NCI-H1436 treated with DMSO at 0.1 percent for 48 hours (cell line): Measurements from ENCODE around the gene TNFRSF12A.

Experiments
- DNase-seq: peaks from one replicate; lab custom pipeline; 2025; lab: John Stamatoyannopoulos, UW

Gene TNFRSF12A

DNA sequence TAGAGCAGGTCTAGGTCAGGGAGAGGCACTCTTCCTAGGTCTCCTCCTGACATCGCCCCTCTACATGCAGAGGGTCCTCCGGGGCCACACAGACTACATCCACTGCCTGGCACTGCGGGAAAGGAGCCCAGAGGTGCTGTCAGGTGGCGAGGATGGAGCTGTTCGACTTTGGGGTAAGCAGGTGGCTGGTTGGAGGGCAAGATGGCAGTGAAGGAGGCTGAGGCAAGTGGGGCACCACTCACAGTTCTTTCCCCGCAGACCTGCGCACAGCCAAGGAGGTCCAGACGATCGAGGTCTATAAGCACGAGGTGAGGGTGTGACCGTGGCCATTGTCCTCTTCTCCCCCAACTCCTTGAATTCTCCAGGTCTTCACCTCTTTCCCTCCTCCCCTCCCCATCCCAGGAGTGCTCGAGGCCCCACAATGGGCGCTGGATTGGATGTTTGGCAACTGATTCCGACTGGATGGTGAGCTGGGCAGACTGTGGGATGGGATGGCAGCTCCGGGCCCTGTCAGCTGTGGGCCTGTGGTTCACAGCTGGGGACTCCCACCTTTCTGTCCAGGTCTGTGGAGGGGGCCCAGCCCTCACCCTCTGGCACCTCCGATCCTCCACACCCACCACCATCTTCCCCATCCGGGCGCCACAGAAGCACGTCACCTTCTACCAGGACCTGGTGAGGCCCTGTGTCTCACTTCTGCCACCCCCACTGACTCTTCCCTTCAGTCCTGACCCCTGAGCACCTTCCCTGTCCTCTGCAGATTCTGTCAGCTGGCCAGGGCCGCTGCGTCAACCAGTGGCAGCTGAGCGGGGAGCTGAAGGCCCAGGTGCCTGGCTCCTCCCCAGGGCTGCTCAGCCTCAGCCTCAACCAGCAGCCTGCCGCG lies 6.7 kb downstream of the TNFRSF12A start:
- no peak for DNase-seq

DNA sequence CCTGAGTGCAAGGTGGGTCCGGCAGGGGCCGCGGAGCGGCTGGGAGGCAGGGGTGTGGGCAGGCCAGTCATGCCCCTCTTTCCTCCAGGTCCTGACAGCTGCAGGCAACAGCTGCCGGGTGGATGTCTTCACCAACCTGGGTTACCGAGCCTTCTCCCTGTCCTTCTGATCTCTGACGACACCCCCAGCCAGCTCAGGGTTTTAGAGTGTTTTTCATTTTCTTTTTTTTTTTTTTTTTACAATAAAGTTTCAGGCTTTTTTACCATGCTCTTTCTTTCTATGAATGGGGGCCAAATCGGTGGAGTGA lies 7.3 kb downstream of the TNFRSF12A start:
- no peak for DNase-seq

DNA sequence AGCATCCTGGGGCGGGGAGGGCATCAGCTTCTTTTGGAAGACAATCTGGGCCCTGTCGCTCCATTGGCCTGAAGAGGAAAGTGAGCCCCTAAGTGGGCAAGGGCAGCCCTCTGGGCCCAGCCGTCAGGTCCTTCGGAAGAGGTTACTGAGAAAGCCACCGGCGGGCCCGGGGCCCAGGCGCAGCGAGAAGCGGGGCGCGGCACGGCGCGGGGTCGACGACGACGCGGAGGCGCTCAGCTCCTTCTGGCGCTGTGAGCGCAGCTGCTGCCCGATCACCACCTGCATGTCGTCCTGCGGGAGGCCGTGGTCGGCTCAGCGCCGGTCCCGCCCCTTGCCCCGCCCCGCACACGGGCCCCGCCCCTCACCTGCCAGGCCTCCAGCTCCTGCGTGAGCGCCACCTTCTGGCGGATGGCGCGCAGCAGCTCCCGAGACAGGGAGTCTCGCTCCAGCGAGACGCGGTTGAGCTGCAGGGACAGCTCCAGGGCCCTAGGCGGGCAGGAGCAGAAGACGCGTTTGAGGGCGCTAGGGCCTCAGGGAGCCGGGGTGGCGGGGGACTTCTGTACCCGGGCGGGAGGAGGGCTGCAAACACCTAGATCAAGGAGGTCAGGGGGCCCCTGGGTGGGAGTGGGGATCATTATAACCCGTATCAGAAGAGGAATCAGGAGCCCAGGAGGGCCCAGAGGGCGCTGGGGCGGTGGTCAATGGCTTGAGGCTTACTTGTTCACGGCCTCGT lies 8.0 kb downstream of the TNFRSF12A start:
- DNase-seq = peak; percentile 60

DNA sequence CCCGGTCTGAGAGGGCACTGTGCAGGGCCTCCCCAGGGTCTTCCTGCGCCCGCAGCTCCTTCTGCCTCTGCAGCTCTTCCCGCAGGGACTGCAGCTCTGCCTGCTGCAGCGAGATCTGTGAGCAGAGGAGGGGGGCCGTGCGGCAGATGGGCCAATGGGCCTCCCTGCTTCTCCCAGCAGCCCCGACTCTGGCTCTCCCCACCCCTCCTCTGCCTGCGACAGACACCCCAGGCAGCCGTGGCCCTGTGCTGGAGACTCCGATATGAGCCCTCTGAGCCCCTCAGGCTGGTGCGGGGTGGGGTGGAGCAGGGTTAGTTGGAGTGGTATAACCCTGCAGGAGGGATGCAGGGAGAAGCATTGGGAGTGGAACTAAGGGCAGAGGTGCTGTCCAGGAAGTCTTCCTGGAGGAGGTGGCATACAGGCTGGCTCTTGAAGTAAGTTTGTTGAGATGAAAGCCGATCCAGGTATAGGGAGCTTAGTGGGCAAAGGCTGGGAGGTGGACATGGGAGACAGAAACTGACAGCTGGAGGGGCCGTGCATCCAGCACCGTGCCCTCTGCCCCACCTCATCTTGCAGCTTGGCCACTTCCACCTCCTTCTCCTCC lies 8.7 kb downstream of the TNFRSF12A start:
- DNase-seq = no peak

DNA sequence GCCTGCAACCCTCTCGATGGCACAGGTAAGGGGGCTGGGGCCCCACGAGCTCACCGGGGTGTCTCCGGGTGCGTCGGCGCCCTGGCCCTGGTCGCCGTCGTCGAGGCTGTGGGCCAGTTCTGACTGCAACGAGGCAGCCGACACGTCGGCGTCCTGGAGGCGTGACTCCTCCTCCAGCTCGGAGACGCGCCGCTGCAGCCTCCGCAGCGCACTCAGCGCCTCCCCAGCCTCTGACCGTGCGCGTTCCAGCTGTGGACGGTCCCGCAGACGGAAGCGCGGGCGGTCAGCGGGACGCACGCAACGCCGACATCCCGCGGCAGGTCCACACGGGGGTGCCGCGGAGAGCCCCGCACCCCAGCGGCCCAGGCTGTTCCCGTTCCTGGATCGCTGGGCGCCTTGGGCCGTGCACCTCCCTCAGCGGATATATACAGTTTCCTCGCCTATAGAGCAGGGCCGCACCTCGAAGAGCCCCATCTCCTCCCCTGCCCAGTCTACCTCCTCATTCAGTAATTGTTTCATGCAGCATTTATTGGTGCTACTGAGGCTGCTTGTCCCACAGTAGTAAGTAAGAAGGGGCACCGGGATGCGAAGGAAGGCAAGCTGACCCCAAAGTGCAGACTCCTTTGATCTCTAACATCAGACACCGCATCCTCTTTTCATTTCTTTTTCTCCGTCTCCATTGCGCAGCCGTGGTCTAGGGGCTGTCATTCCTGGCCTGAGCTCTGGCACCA lies 9.5 kb downstream of the TNFRSF12A start:
- no peak for DNase-seq

DNA sequence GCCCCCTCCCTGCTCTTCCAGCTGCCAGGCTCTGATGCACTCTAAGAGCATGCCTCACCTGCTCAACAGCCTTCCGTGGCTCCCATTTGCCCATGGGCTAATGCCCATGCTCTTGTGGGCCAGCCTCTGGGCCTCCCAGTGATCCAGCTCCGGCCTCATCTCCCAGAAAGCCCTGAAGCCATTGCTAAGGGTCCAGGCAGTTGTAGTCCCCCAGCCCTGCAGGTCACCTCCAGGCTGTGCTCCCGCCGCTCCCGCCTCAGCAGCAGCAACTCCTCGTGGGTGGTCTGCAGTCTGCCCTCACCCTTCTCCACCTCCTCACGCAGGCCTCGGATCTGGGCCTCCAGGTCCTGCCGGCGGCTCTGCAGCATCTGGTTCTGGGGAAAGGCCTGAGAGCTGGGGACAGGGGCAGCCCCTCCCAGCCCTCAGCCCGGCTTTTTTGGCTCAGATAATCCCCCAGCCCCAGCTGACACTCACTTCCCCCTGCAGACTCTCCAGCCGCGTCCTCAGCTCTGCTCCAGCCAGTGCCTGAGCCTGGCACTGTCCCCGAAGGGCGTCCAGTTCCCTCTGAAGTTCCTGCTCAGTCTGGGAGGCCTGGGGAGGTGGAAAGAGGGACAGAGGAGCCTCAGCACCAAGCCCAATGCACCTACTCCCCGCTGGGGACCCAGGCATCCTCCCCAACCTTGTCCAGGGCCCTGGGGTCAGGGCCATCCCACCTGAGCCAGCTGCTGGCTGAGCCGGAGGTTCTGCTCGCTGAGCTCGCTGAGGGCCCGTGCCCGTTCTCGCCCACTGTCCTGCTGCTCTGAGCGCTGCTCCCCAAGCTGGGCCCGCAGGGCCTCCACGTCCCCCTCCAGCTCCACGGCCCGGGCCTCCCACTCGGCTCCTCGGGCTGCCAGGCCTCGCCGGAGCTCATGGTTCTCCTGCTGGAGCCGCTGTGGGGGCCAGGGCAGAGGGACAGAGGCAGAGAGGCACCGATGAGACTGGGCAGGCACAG lies 10.3 kb downstream of the TNFRSF12A start:
- DNase-seq = no peak

DNA sequence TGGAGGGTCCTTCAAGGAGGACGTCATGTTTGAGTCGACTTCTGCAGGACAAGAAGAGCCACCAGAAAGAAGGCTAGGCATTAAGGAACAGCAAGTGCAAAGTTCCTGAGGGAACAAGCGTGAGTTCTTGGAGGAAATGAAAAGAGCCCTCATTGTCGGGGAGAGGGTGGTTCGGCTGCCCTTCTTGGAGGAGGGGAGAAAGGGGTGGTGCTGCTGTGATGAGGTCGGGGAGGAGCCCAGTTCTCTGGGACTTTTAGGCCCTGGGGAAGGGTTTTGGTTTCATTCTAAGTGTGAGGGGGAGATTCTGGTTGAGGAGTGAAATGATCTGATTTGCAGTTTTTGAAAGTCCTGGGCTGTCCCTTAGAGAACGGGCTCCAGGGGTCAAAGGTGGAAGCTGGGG lies 12.5 kb downstream of the TNFRSF12A start:
- no peak for DNase-seq

DNA sequence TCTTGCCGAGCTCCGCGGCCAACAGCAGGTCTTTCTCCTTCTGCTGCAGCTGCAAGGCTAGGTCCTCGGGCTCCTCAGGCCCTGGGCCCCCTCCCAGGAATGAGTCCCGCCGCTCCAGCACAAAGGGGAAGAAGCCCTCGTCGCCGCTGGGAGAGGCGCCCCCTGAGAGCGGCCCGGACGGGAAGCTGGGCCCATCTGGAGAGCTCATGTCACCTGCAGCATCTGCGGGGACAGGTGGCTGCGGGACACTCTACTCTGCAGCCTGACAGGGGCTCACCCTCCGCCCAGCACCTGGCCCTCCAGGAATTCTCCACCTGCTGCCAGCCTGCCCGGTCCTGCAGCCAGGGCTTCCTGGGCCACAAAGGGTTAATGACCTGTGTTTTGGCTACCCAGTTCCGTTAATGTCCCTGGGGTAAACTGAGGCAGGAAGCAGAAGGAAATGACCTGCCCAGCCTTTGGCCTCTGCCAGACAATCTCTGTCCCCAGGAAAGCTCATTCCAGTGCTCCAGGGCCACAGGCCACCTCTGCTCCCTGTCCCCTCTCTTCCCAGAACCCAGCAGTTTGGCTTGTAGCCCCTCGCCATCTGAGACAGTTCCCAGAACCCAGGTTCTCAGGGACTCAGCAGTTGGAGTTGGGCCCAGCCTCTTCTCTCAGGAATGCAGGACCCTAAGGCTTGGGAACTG lies 15.3 kb downstream of the TNFRSF12A start:
- no peak for DNase-seq

DNA sequence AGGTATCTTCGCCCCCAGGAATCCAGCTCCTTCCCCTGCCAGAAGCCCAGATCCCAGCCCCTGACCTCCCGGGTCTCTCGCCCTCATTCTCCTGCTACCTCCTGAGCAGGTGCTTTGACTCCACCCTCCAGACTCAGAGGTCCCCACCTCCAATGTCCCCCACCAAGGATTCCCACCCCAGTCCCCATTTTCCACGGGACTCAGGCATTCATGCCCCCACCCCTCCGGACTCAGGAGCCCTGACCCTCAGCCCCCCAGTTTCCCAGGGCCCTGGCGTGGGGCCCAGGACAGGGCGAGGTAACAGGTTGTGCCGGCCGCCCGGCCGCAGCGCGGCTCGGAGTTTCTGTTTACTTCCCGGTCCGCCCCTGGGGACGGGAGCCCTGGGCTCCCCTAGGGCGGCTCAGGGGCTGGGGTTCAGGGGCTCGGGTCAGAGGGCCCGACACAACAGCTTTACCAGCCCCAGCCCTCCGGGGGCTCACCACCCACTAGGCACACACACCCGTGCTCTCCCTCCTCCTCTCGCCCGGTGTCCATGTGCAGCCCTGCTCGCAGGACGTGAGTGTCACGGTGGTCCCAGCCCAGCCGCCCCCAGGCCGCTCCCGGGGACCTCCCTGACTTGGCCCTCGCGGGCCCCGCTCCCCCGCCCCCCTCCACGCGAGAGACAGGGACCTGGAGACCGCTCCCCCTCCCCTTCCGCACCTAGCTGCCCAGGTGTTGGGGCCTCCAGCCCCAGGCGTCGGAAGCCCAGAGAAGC lies 16.0 kb downstream of the TNFRSF12A start:
- no peak for DNase-seq

DNA sequence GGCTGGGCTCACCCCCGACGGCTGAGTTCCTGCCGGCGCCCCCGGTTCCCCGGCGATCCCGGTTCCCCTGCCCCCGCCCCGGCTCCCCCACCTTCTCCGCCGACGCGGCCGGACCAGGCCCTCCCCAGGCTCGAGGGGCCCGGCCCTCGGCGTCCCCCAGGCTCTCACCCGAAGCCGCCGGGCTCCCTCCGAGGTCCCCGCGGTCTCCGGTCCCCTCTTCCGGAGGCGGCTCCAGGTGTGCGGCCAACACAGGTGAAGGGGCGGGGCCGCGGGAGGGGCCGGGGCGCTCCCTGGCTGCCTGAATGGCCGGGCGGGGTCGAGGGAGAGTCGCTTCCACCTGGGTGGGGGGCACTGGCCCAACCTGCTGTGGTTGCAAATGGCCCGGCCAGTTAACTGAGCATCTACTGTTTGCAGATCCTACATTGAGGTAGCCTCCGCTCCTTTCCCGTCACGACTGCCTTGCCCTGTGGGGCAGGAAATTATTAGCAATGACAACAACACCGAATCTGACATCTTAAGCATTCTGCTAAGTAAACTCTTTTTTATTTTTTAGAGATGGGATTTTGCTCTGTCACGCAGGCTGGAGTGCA lies 16.7 kb downstream of the TNFRSF12A start, which contains the start of gene BICDL2:
TSS of gene BICDL2 (minus strand) at position 219 of the 590 bp plus-strand sequence. CDS start 1,448 bp downstream, outside the sequence.
- DNase-seq = no peak

DNA sequence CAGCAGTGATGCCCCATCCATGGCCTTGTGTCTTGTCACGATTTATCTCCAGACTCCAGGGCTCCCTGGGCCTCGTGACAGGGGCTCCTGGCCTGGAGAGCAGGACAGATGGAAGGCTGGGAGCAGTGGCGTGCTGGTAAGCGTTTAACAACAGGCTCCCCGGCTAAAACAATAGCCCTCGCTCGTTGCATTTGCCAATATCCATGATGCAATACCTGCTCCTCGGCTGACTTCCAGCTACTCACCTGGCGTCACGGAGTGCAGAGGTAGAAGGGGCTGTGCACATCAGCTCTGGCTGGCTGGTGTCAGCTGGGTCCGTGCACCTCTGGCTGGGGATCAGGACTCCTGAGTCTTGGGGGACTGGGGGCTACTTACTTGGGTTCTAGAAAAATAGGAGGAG lies 18.1 kb downstream of the TNFRSF12A start:
- no peak for DNase-seq

DNA sequence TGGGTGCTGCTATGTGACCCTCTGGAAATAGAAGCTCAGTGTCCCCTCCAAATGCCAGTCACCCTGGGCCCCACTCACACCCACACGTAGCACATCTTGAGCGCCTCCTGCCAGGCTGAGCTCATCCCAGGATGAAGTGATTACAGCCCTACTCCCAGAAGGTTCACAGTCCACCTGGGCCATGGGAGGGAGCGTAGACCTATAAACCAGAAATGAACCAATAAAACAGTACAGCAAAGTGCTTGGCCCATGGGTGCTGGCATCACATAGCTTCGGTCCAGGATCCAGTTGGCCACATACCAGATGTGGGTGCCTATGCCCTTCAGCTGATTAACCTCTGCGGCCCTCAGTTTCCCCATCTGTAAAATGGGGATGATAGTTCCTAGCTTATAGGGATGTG lies 18.7 kb downstream of the TNFRSF12A start:
- no peak for DNase-seq

DNA sequence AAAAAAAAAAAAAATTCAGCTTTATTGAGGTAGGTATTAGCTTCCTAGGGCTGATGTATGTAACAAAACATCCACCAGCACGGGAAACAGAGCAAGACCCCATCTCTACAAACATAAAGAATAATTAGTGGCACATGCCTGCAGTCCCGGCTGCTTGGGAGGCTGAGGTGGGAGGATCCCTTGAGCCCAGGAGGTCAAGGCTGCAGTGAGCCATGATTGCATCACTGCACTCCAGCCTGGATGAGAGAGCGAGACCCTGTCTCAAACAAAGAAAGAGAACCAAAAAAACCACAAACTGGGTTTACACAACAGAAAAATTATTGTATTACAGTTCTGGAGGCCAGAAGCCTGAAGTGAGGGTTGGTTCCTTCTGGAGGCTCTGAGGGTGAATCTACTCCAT lies 22.2 kb downstream of the TNFRSF12A start:
- DNase-seq = no peak

DNA sequence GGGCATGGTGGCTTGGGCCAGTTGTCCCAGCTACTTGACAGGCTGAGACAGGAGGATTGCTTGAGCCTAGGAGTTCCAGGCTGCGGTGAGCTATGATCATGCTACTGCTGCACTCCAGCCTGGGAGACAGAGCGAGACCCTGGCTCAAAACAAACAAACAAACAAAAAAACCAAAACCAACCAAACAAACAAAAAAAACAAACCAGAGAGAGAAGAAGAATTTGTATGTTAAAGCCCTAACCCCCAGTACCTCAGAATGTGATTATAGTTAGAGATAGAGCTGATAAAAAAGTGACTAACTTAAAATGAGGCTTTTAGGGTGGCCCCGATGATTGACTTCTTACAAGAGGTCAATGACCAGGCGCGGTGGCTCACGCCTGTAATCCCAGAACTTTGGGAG lies 24.5 kb downstream of the TNFRSF12A start:
- no peak for DNase-seq

DNA sequence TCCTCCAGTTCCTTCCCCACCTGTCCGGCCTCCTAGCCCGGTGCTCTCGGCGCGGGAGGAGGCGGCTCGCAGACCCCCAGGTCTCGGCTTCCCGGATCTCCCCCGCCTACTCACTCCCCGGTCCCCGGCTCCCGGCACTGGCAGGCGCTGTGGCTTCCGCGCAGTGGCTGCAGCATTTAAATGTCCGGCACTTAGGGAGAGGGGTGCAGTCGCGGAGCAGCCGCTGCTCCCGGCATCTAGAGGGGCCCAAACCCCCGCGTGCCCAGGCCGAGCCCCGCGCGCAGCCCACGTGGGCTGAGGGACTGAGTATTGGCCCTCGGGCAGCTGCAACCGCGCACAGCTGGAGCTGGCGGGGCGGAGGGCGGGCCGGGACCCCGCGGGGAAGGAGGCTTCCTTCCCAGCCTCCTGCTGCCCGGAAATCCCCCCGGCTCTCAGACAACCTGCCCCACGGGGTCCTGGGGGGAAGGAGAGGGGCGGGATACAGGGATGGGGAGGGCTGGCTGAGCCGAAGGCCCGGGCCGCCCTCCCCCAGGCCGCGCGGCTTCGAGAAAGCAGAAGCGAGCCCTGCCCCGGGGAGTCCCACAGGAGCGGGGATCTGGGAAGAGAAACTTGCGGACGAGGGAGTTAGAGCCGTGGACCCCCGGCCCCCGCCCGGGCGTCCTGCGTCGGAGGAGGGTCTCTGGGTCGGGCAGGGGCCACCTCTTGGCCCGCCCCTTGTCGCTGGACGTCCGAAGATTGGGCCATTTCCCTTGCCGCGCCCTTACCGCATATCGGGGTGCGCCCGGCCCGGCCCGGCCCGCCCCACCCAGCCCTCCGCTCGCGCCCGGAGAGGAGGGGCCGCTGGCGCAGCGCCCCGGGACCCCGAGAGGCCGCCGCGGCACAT lies 25.8 kb downstream of the TNFRSF12A start, which contains the start of gene MMP25:
TSS of gene MMP25 (plus strand) at position 804 of the 883 bp plus-strand sequence. CDS start 357 bp downstream, outside the sequence.
- no peak for DNase-seq

DNA sequence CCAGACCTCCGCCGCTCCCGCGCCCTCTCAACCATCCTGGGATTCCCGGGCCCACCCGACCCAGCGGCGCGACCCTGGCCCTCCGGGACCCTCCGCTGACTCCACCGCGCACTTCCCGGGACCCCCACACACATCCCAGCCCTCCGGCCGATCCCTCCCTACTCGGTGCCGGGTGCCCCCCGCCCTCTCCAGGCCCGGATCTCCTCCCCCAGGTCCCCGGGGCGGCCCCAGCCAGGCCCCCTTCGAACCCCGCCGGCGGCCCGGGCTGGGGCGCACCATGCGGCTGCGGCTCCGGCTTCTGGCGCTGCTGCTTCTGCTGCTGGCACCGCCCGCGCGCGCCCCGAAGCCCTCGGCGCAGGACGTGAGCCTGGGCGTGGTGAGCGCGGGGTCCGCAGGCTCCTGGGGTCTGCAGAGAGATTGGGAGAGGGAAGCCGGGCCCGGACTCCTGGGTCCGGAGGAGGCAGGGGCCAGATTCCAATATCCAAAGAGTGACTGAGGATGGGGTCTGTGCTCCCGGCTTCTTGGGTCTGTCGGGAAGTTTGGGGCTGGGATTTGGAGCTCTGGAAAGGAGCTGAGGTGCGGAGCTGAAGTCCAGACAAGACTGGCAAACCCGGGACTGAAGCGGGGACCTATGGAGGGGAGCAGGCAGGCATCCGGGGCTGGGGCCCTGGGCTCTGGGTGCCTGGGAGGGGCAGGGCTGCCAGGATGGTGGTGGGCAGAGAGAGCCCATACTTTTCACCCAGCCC lies 26.6 kb downstream of the TNFRSF12A start:
- no peak for DNase-seq

DNA sequence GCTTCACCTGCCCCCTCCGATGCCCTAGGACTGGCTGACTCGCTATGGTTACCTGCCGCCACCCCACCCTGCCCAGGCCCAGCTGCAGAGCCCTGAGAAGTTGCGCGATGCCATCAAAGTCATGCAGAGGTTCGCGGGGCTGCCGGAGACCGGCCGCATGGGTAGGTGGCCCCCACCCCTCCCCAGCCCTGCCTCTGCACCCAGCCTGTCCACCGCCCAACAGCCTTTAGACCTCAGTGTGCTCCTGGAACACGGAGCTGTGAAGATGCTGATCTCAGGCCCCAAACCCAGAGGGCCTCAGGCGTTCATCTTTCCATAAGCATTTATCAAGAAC lies 27.2 kb downstream of the TNFRSF12A start:
- DNase-seq = no peak
